T-helper 2 cell treated with Interferon-gamma antibody and Interleukin-4, amounts not matched to agents 5 μg/mL and 100 μg/mL, for 36 hours (primary cell): Measurements from ENCODE around the gene TMSB10.
A peak's percentile ranks its signal among the peaks of the same experiment; 100 is the strongest.

ENCODE experiments used
- DNase-seq: peaks from one replicate; pipeline ENCODE4 v3.0.0; 2021; ENCODE audit warnings: low spot score
- H3K27ac Mint-ChIP-seq: one replicate; pipeline ENCODE4 v1.8.0; 2021; ENCODE audit warnings: mild to moderate bottlenecking, mixed read lengths
- H3K27me3 Mint-ChIP-seq: one replicate; pipeline ENCODE4 v1.8.0; 2021; ENCODE audit warnings: low read depth, mixed read lengths
- H3K36me3 Mint-ChIP-seq: one replicate; pipeline ENCODE4 v1.8.0; 2021; ENCODE audit warnings: low read depth, mixed read lengths
- H3K4me1 Mint-ChIP-seq: one replicate; pipeline ENCODE4 v1.8.0; 2021; ENCODE audit warnings: low read depth, mixed read lengths
- H3K4me3 Mint-ChIP-seq: one replicate; pipeline ENCODE4 v1.8.0; 2022; ENCODE audit warnings: mild to moderate bottlenecking, moderate library complexity, mixed read lengths
- H3K9me3 Mint-ChIP-seq: one replicate; pipeline ENCODE4 v1.8.0; 2021; ENCODE audit warnings: mixed read lengths

Gene TMSB10

DNA sequence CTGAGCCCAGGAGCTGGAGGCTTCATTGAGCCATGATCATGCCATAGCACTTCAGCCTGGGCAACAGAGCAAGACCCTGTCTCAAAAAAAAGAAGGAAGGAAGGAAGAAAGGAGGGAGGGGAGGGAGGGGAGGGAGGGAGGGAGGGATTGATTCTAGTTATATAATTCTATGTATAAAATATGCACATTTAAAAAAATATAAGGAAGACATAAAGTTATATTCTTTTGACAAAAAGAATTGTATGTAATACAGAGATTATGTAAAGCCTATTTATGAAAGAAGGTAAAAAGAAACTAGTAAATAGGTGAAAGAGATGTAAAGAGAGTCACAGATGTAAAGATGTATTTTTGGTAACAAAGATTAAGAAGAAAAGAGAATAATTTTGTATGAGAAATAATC is 17.6 kb downstream of the TMSB10 start:
- DNase-seq: no peak
- Mint-ChIP-seq H3K27ac (peak overlapping the region; percentile 70), H3K4me3 (peak overlapping the region; percentile 25), H3K4me1 (peaks cover 55% of the 10 kb centered on the region), H3K27me3 (no peaks in the 10 kb centered on the region), H3K36me3 (peaks cover 7% of the 10 kb centered on the region), H3K9me3 (peaks cover 5% of the 10 kb centered on the region)

DNA sequence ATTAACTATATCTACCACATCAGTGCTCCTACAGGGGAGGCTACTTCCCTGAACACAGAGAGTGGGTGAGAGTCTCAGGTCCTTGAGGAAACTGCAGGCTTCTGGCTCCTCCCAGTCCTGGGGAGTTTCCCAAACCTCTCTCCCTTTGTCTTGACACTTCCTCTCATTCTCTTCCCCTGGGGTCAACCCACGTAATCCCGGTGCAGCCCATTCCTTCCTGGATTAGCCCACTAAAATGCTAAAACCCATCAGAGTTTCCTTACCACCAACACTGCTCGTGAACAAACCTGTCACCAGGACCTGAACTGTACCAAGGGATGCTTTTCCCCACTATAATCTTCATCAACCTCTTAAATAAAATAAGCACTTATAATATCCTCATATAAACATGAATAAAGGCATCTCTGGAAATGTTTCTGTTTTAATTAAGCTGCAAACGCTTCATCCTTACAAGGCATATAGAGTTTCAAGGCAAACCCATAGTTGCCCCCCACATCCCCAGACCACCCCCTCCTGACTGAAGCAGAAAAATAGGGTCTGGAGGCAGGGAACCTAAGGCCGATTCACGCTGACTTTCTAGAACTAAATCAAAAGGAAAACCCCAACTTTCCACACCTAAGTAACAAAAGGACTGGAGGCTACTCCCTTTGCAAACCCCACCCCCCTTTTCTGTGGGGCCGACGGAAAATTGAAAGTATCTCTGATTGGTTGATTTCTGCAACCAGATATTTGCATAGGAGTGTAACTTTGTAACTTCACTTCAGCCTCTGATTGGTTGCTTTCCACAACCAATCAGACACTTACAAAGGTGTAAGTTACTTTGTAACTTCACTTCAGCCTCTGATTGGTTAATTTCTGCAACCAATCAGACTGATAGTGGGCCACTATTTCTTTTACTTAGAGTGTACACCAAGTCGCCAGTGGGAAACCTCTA is 19.0 kb downstream of the TMSB10 start:
- H3K36me3 Mint-ChIP-seq: peaks cover 6% of the 10 kb centered on the region
- H3K4me3 Mint-ChIP-seq: peak overlapping the region; percentile 81
- H3K9me3 Mint-ChIP-seq: peaks cover 5% of the 10 kb centered on the region
- no peaks in the 10 kb centered on the region for H3K27me3 Mint-ChIP-seq
- H3K4me1 Mint-ChIP-seq: peaks cover 45% of the 10 kb centered on the region
- peak; percentile 77 for DNase-seq
- H3K27ac Mint-ChIP-seq: peak overlapping the region; percentile 91

DNA sequence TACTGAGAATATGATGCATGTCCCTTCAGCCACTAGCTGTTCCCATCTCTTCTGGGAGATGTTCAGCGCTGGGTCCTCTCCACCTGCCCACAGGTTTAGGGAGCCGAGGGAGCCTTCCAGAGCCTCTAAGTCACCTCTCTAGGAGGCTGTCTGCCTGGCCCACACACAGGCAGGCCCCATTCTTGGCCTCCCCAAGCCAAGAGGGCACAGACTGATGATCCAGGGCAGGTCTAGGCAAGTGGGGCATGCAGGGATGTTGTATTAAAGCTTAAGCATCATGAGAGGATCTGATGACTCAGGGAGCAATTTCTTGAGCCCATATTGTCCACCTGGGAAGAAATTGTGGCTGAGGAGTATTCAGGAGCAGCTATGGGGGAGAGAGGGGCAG is 19.9 kb downstream of the TMSB10 start:
- H3K9me3 Mint-ChIP-seq: peaks cover 5% of the 10 kb centered on the region
- no peak for DNase-seq
- no peaks in the 10 kb centered on the region for H3K27me3 Mint-ChIP-seq
- H3K27ac Mint-ChIP-seq: peak overlapping the region; percentile 91
- H3K4me1 Mint-ChIP-seq: peaks cover 39% of the 10 kb centered on the region
- H3K4me3 Mint-ChIP-seq: peak overlapping the region; percentile 90
- H3K36me3 Mint-ChIP-seq: peaks cover 5% of the 10 kb centered on the region

DNA sequence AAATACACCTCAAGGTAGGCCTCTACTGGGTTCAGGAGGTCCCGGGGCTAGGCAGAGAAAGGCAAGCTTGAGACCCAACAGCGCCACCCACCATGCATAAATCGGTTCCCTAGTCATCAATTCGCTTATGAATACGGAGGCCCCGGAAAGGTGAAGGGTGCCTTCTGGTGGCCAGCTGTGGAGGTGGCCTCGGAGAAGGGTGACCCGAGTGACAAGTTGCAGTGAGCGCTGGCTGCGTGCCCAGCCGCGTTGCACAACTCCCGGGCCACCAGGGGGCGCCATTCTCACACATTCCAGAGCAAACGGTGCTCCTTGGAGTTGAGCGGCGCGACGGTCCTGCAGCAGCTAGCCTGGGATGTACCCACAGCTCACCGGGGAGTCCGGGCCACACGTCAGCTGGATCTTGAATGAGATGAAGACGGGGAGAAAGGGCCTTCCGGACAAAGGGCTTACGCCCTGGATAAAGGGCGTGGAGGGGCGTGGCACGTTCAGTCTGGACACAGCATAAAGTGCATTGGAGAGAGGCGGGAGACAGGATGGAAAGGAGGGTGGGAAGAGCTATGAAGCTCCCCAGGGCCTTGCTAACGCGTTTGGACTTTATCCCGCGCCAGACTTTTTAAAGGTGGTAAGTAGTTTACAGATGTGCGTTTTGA is 20.4 kb downstream of the TMSB10 start:
- Mint-ChIP-seq H3K4me3 (peak overlapping the region; percentile 90), H3K4me1 (peaks cover 38% of the 10 kb centered on the region), H3K9me3 (peaks cover 5% of the 10 kb centered on the region), H3K27ac (peak overlapping the region; percentile 91), H3K27me3 (no peaks in the 10 kb centered on the region), H3K36me3 (peaks cover 5% of the 10 kb centered on the region)
- peak; percentile 99 for DNase-seq

DNA sequence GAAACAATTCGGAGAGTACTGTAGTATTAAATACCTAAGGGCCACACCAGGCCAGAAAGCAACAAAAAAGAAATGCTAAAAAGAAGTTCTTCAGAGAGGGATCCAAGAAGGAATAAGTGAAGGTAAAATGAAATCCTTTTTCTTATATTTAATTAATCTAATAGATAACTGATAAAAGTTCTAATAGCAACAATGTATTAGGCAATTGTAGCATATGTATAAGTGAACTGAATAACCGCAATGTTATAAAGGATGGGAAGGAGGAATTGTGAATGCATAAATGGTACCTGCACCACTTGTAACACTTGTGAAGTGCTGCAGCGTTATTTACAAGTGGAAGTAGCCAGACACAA is 21.8 kb downstream of the TMSB10 start:
- Mint-ChIP-seq H3K36me3 (peaks cover 5% of the 10 kb centered on the region), H3K4me1 (peaks cover 48% of the 10 kb centered on the region), H3K27ac (peak overlapping the region; percentile 91), H3K4me3 (peak overlapping the region; percentile 90), H3K9me3 (peaks cover 5% of the 10 kb centered on the region), H3K27me3 (no peaks in the 10 kb centered on the region)
- DNase-seq: no peak

DNA sequence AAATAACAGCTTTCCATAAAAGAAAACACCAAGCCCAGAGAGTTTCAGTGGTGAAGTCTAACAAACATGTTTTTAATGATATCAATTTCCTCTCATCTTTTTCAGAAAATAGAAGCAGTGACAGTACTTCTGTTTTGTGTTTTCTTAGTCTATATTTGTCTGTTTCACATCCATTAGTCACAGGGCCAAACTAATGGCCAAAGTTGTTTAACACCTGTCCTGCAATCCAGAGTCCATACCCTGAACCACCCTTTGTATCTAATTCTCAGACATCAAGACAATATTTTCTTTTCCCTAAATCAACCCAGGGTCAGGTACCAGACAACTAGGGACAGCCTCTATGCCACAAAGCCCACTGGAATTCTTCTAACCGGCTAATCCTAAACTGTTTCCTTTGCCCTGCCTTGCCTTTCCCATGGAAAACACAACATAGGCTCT is 25.9 kb downstream of the TMSB10 start:
- Mint-ChIP-seq H3K27ac (peak overlapping the region; percentile 56), H3K27me3 (no peaks in the 10 kb centered on the region), H3K9me3 (no peaks in the 10 kb centered on the region), H3K36me3 (peaks cover 15% of the 10 kb centered on the region), H3K4me3 (peak overlapping the region; percentile 42), H3K4me1 (peaks cover 37% of the 10 kb centered on the region)
- DNase-seq: no peak

DNA sequence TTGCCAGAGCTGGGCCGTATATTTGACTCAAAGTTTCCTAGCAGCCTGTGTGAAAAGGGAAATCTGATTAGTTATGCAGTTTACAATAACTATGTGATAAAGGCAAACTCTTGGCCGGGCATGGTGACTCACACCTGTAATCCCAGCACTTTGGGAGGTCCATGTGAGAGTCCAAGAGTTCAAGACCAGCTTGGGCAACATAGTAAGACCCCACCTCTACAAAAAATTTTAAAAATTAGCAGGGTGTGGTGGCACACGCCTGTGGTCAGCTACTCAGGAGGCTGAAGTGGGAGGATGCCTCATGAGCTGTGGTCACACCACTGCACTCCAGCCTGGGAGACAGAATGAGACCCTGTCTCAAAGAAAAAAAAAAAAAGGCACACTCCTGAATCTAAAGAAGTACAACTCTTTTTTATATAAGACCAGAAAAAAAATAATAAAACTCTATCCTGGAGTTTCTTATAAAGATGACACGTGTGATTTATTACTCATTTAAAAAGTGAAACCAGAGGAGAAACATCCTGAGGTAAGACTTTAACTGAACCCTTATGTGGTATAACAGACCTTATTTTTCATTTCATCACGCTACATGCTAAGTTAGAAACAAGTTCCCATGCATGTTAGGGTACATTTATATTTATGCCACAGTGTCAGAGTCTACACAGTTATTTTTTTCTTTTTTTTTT is 32.9 kb downstream of the TMSB10 start:
- Mint-ChIP-seq H3K4me3 (peak overlapping the region; percentile 78), H3K36me3 (peaks cover 34% of the 10 kb centered on the region), H3K27ac (peak overlapping the region; percentile 96), H3K27me3 (no peaks in the 10 kb centered on the region), H3K4me1 (peaks cover 55% of the 10 kb centered on the region), H3K9me3 (no peaks in the 10 kb centered on the region)
- DNase-seq: peak; percentile 70

DNA sequence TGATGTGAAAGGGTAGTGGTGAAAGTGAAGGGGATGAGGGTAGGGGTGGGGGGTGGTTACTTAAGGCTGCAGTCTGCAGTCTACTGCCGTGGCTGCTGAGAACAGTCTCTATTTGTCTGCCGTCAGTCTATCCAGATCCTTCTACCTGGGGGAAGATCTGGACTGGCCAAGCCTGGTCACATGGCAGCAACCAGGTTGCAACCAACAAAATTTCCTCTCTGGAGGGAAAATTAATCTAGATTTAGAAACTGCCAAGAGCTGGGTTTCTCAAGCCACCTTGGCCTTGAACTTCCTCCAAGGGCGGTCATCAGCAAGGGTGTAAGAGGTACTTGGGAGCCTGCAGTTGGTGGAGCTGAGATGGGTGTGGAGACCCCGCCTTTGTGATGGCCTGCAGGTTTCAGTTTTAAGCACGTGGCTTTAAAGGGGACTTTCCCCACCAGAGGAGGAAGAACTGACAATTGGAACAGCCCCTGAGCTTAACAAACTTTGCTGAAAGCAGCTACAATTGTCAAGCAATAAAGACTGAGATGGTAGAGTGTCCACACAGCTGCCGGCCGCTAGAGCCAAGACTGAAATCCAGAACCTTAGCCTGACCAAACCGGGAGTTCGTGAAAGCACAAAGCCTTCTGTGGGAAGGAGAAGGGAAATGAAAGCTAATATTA is 34.1 kb downstream of the TMSB10 start:
- no peaks in the 10 kb centered on the region for H3K9me3 Mint-ChIP-seq
- peak; percentile 86 for DNase-seq
- H3K4me3 Mint-ChIP-seq: peak overlapping the region; percentile 78
- H3K27ac Mint-ChIP-seq: peak overlapping the region; percentile 96
- no peaks in the 10 kb centered on the region for H3K27me3 Mint-ChIP-seq
- peaks cover 57% of the 10 kb centered on the region for H3K4me1 Mint-ChIP-seq
- peaks cover 40% of the 10 kb centered on the region for H3K36me3 Mint-ChIP-seq

DNA sequence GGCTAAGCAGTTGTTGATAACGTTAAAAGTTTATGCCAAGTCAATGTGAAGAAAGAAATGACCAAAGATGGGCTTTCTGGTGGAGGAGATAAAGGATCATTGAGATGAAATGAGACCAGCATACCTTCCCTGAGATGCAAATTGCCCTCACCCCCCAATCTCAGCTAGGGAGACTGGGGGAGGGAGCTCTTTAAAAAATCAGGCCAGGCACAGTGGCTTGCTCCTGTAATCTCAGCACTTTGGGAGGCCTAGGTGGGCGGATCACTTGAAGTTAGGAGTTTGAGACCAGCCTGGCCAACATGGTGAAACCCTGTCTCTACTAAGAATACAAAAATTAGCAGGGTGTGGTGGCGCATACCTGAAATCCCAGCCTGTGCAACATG is 34.6 kb downstream of the TMSB10 start:
- Mint-ChIP-seq H3K27me3 (no peaks in the 10 kb centered on the region), H3K4me3 (peak overlapping the region; percentile 78), H3K36me3 (peaks cover 45% of the 10 kb centered on the region), H3K4me1 (peaks cover 62% of the 10 kb centered on the region), H3K9me3 (no peaks in the 10 kb centered on the region), H3K27ac (peak overlapping the region; percentile 96)
- DNase-seq: no peak

DNA sequence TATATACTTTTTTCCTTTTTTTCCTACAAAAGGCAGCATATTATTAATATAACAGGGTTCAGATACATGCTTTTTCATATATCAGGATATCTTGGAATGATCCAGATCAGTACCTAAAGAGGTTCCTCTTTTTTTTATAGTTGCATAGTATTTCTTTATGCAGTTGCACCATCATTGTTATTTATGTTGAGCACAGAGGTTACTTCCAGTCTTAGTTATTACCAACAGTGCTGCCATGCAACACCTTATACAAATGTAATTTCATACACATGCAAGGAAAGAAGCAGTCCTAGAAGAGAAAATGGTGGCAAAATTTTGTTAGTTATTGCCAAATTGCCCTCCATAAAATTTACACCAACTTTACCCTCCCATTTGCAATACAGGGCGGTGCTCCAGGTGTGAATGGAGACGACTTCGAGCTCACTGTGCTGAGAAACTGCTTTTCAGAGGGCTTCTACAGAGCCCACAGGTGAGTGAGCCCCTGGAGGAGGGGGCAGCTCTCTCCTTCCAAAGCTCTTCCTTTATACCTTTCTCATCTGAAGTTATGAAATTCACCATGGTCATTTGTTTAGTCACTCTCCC is 35.5 kb downstream of the TMSB10 start:
- no peaks in the 10 kb centered on the region for H3K27me3 Mint-ChIP-seq
- peaks cover 45% of the 10 kb centered on the region for H3K36me3 Mint-ChIP-seq
- H3K27ac Mint-ChIP-seq: no peak overlapping the region
- peaks cover 69% of the 10 kb centered on the region for H3K4me1 Mint-ChIP-seq
- DNase-seq: no peak
- H3K4me3 Mint-ChIP-seq: no peak overlapping the region
- H3K9me3 Mint-ChIP-seq: no peaks in the 10 kb centered on the region

DNA sequence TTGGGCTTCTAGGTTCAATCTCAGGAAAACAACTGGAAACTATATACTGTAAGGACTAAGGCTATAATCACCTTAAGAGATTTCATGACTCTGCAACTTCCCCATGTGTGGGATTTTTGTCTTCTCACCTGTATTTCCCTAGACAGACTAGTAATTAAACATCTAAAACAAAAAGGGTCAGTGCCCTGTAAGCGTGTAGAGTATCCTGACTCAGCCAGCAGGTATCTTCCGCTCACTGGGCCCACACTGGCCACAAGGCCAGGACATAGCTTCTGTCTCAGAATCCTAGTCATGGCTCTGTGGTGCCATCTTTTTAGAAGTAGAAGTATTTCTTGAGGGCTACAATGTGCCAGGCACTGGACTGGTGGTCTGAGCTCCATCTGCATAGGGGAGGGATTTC is 36.7 kb downstream of the TMSB10 start:
- Mint-ChIP-seq H3K27ac (peak overlapping the region; percentile 23), H3K36me3 (peaks cover 36% of the 10 kb centered on the region), H3K4me1 (peaks cover 69% of the 10 kb centered on the region), H3K9me3 (no peaks in the 10 kb centered on the region), H3K4me3 (no peak overlapping the region), H3K27me3 (no peaks in the 10 kb centered on the region)
- no peak for DNase-seq

DNA sequence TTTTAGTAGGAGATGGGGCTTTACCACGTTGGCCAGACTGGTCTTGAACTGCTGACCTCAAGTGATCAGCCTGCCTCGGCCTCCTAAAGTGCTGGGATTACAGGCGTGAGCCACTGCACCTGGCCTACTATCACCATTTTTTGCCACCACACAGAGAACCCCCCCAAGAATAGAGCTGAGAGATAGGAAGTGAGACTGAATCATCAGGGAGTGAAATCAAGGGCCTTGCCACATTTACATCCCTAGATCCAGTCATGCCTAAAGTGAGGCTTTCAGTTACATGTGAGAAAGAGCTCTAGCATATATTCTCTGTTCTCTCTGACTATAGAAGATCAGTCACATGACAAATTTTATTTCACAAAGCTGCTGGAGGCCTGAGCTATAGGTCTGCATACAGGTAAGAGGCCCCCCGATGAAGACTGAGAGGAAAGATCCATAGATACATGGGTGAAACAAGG is 37.5 kb downstream of the TMSB10 start:
- no peak for DNase-seq
- Mint-ChIP-seq H3K27ac (peak overlapping the region; percentile 42), H3K9me3 (no peaks in the 10 kb centered on the region), H3K27me3 (no peaks in the 10 kb centered on the region), H3K4me3 (no peak overlapping the region), H3K36me3 (peaks cover 35% of the 10 kb centered on the region), H3K4me1 (peaks cover 67% of the 10 kb centered on the region)

DNA sequence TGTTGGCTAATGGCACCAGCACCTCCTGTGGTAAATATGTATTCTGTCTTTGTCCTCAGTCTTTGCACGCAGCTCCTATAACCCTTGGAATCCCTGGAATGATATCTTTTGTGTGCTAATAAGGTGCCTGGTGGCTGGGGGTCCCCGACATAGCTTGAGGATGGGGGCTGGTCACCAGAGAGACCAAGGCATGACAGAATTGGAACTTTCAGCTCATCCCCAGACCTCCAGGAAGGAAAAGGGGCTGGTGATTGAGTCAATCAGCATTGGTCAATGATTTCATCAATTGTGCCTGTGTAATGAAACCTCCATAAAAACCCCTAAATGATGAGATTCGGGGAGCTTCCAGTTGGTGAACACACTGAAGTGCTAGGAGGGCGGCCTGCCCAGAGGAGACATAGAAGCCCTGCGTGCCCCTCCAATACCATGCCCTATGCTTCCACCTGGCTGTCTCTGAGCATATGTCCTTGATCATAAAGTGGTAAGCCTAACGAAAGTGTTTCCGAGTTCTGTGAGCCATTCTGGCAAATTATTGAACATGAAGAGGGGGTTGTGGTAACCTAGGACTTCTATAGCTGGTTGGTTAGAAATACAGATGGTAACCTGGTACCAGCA is 38.9 kb downstream of the TMSB10 start:
- Mint-ChIP-seq H3K36me3 (peaks cover 38% of the 10 kb centered on the region), H3K4me3 (peak overlapping the region; percentile 21), H3K27me3 (no peaks in the 10 kb centered on the region), H3K4me1 (peaks cover 61% of the 10 kb centered on the region), H3K27ac (peak overlapping the region; percentile 93), H3K9me3 (no peaks in the 10 kb centered on the region)
- DNase-seq: no peak
